HG02852 (cell line): Measurements from ENCODE around the gene HES4.

Experiments
- ATAC-seq: cut with Tn5 transposase; IDR thresholded peaks from one replicate; pipeline ENCODE4 v1.9.1; 2021; ENCODE audit warnings: mild to moderate bottlenecking, moderate library complexity; ENCODE audit not compliant: unreplicated experiment

Gene HES4

GRCh38 chr1:953524-954320 is 46.2 kb downstream of the HES4 start:
- ATAC-seq = no peak

- ATAC-seq = no peak
Measured at GRCh38 chr1:952603-953002, 47.3 kb downstream of the HES4 start.

GRCh38 chr1:952201-952600 is 47.7 kb downstream of the HES4 start:
- no peak for ATAC-seq

- ATAC-seq = no peak
Measured at GRCh38 chr1:951364-951763, 48.5 kb downstream of the HES4 start.

- ATAC-seq = no peak
Measured at GRCh38 chr1:950881-951280, 49.0 kb downstream of the HES4 start.

- ATAC-seq = no peak
Measured at GRCh38 chr1:950268-950667, 49.6 kb downstream of the HES4 start.
